Activated T-helper 17 cell treated with anti-CD3 and anti-CD28 coated beads, Interleukin-2, amount 50 U/mL, for 72 hours (primary cell): ENCODE results near the gene AADAC. TPM values are rescaled to one million over a fixed set of nuclear protein-coding genes. Genes with fewer than 3 reads are reported as not detected.

Experiments
- total RNA-seq, 2 donors: library from RNA; stranded (reverse); gene quantifications; one replicate each; pipeline ENCODE4 v1.2.3, GENCODE V29; 2022

AADAC gene
- total RNA-seq, 2 donors from 2014 or later, result not detected

Other genes starting within 250 kb of the AADAC start
- gene AADACL2, start 80.2 kb upstream of the AADAC start, total RNA-seq, result not detected
- not detected for gene SUCNR1, start 59.5 kb downstream of the AADAC start, total RNA-seq